ENCODE measurements around the gene ELFN1.
A peak's percentile ranks its signal among the peaks of the same experiment; 100 is the strongest.

ELFN1 gene

GRCh38 chr7:1765336-1765735, 95.3 kb downstream of the ELFN1 start:
- no peak overlapping the region for H3K4me3 ChIP-seq (ENCODE audit: low read depth in 1 of 2, low read length in 2 of 2)
- peaks cover 2% of the 10 kb centered on the region for H3K9me3 ChIP-seq (ENCODE audit: insufficient read depth, low read length, severe bottlenecking)
- H3K9ac ChIP-seq (ENCODE audit: low read depth, low read length): no peak overlapping the region
- no peaks in the 10 kb centered on the region for H3K36me3 ChIP-seq (ENCODE audit: insufficient read depth, low read length)
- no peak overlapping the region for H2AFZ ChIP-seq (ENCODE audit: low read depth, low read length)
- H3K79me2 ChIP-seq (ENCODE audit: insufficient read depth, low read length): no peaks in the 10 kb centered on the region
- no peaks in the 10 kb centered on the region for H3K4me1 ChIP-seq (ENCODE audit: insufficient read depth, low read length)
- no peaks in the 10 kb centered on the region for H4K20me1 ChIP-seq (ENCODE audit: insufficient read depth, low read length)
- H3K27me3 ChIP-seq (ENCODE audit: insufficient read depth, low read length, poor library complexity): no peaks in the 10 kb centered on the region
- DNase-seq (no peak), ATAC-seq (ENCODE audit: insufficient read depth, low read depth) (no peak)
- no peak overlapping the region for H3K4me2 ChIP-seq (ENCODE audit: insufficient read depth, low read length)
- TF ChIP-seq CTCF (IDR thresholded peaks at IDR 0.05; ENCODE audit: borderline replicate concordance, extremely low read depth, low read length, poor library complexity, severe bottlenecking): no peak
- TF ChIP-seq EZH2 (IDR thresholded peaks at IDR 0.05; ENCODE audit: borderline replicate concordance, low read depth, low read length, severe bottlenecking): no peak
- H3K27ac ChIP-seq (ENCODE audit: low read length): no peak overlapping the region

- Histone ChIP-seq H3K9me3 (ENCODE audit: insufficient read depth, low read length, severe bottlenecking) (peaks cover 2% of the 10 kb centered on the region), H3K27me3 (ENCODE audit: insufficient read depth, low read length, poor library complexity) (no peaks in the 10 kb centered on the region), H3K9ac (ENCODE audit: low read depth, low read length) (no peak overlapping the region), H3K79me2 (ENCODE audit: insufficient read depth, low read length) (no peaks in the 10 kb centered on the region), H3K4me2 (ENCODE audit: insufficient read depth, low read length) (no peak overlapping the region), H3K27ac (ENCODE audit: low read length) (no peak overlapping the region), H3K4me3 (ENCODE audit: low read depth in 1 of 2, low read length in 2 of 2) (no peak overlapping the region), H2AFZ (ENCODE audit: low read depth, low read length) (no peak overlapping the region), H3K4me1 (ENCODE audit: insufficient read depth, low read length) (no peaks in the 10 kb centered on the region), H3K36me3 (ENCODE audit: insufficient read depth, low read length) (no peaks in the 10 kb centered on the region), H4K20me1 (ENCODE audit: insufficient read depth, low read length) (no peaks in the 10 kb centered on the region)
- DNase-seq (no peak), ATAC-seq (ENCODE audit: insufficient read depth, low read depth) (no peak)
- no peak for TF ChIP-seq CTCF (IDR thresholded peaks at IDR 0.05; ENCODE audit: borderline replicate concordance, extremely low read depth, low read length, poor library complexity, severe bottlenecking)
- TF ChIP-seq EZH2 (IDR thresholded peaks at IDR 0.05; ENCODE audit: borderline replicate concordance, low read depth, low read length, severe bottlenecking): no peak
Measured at GRCh38 chr7:1767524-1767923, 97.4 kb downstream of the ELFN1 start.

GRCh38 chr7:1768832-1769231, 98.8 kb downstream of the ELFN1 start:
- no peaks in the 10 kb centered on the region for H3K9me3 ChIP-seq (ENCODE audit: insufficient read depth, low read length, severe bottlenecking)
- no peaks in the 10 kb centered on the region for H3K36me3 ChIP-seq (ENCODE audit: insufficient read depth, low read length)
- no peak for DNase-seq
- no peak overlapping the region for H3K4me2 ChIP-seq (ENCODE audit: insufficient read depth, low read length)
- H3K27ac ChIP-seq (ENCODE audit: low read length): no peak overlapping the region
- no peaks in the 10 kb centered on the region for H3K79me2 ChIP-seq (ENCODE audit: insufficient read depth, low read length)
- ATAC-seq (ENCODE audit: insufficient read depth, low read depth): peak; percentile 29; the same call in 1 of the 3 replicates
- no peak for TF ChIP-seq CTCF (IDR thresholded peaks at IDR 0.05; ENCODE audit: borderline replicate concordance, extremely low read depth, low read length, poor library complexity, severe bottlenecking)
- no peak for TF ChIP-seq EZH2 (IDR thresholded peaks at IDR 0.05; ENCODE audit: borderline replicate concordance, low read depth, low read length, severe bottlenecking)
- no peak overlapping the region for H3K9ac ChIP-seq (ENCODE audit: low read depth, low read length)
- no peak overlapping the region for H3K4me3 ChIP-seq (ENCODE audit: low read depth in 1 of 2, low read length in 2 of 2)
- no peak overlapping the region for H2AFZ ChIP-seq (ENCODE audit: low read depth, low read length)
- H3K27me3 ChIP-seq (ENCODE audit: insufficient read depth, low read length, poor library complexity): no peaks in the 10 kb centered on the region
- H3K4me1 ChIP-seq (ENCODE audit: insufficient read depth, low read length): no peaks in the 10 kb centered on the region
- no peaks in the 10 kb centered on the region for H4K20me1 ChIP-seq (ENCODE audit: insufficient read depth, low read length)

Data from DND-41 (cell line).